HEK293 (cell line): ENCODE measurements around the gene MDM2.

Experiments
- PATZ1 ChIP-seq: fragments of 450-650 bp; formaldehyde crosslinking; IDR thresholded peaks from 2 replicates; pipeline ENCODE4 v1.5.1; 2016; ENCODE audit warnings: missing biosample characterization, missing genetic modification characterization
- SP2 ChIP-seq: fragments of 450-650 bp; formaldehyde crosslinking; IDR thresholded peaks from 2 replicates; pipeline ENCODE4 v1.5.1; 2016; ENCODE audit warnings: missing biosample characterization, missing genetic modification characterization
- ZFHX2 ChIP-seq: fragments of 450-650 bp; formaldehyde crosslinking; conservative IDR thresholded peaks from 2 replicates; pipeline ENCODE4 v1.5.1; 2016; ENCODE audit warnings: missing biosample characterization, missing genetic modification characterization
- ZNF138 ChIP-seq: fragments of 450-650 bp; formaldehyde crosslinking; IDR thresholded peaks from 2 replicates; pipeline ENCODE4 v1.5.1; 2016; ENCODE audit warnings: missing biosample characterization, missing genetic modification characterization, borderline replicate concordance
- ZNF274 ChIP-seq, 2 experiments: fragments of 200-500 bp in 1 of 2; fragments of 450-650 bp in 1 of 2; sonication (Bioruptor generic) in 1 of 2; formaldehyde crosslinking in 1 of 2; IDR thresholded peaks; 2 replicates each; pipeline versions ENCODE4 v1.5.1 to v1.6.1; 2014 to 2016; ENCODE audit warnings: borderline replicate concordance in 1 of 2, inconsistent platforms in 1 of 2, low read length in 1 of 2, missing biosample characterization in 1 of 2, missing genetic modification characterization in 1 of 2
- ZNF610 ChIP-seq: fragments of 450-650 bp; formaldehyde crosslinking; IDR thresholded peaks from 2 replicates; pipeline ENCODE4 v1.5.1; 2016; ENCODE audit warnings: missing biosample characterization, missing genetic modification characterization, borderline replicate concordance
- ZNF707 ChIP-seq: fragments of 450-650 bp; formaldehyde crosslinking; IDR thresholded peaks from 2 replicates; pipeline ENCODE4 v1.5.1; 2016; ENCODE audit warnings: missing biosample characterization, missing genetic modification characterization
- TF ChIP-seq, protein P1 (sequence below): fragments of 450-650 bp; formaldehyde crosslinking; IDR thresholded peaks from 2 replicates; pipeline ENCODE4 v1.5.1; 2016; ENCODE audit warnings: missing biosample characterization, missing genetic modification characterization

GRCh38 chr12:68850390-68850789, 42.4 kb downstream of the MDM2 start:
- TF ChIP-seq ZNF707 (tag by site-specific recombination) (no peak), ZNF610 (tag by site-specific recombination) (no peak), ZNF274 (IDR thresholded peaks at IDR 0.05; ENCODE audit: low read length) (no peak), ZNF274 (tag by site-specific recombination; IDR thresholded peaks at IDR 0.05; ENCODE audit: borderline replicate concordance) (no peak), SP2 (tag by site-specific recombination) (no peak), ZNF138 (tag by site-specific recombination) (no peak), ZFHX2 (no peak), PATZ1 (tag by site-specific recombination) (no peak)
- TF ChIP-seq, protein P1, sequence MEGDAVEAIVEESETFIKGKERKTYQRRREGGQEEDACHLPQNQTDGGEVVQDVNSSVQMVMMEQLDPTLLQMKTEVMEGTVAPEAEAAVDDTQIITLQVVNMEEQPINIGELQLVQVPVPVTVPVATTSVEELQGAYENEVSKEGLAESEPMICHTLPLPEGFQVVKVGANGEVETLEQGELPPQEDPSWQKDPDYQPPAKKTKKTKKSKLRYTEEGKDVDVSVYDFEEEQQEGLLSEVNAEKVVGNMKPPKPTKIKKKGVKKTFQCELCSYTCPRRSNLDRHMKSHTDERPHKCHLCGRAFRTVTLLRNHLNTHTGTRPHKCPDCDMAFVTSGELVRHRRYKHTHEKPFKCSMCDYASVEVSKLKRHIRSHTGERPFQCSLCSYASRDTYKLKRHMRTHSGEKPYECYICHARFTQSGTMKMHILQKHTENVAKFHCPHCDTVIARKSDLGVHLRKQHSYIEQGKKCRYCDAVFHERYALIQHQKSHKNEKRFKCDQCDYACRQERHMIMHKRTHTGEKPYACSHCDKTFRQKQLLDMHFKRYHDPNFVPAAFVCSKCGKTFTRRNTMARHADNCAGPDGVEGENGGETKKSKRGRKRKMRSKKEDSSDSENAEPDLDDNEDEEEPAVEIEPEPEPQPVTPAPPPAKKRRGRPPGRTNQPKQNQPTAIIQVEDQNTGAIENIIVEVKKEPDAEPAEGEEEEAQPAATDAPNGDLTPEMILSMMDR, result no peak
